ENCODE measurements around the gene KRT83.

DNA sequence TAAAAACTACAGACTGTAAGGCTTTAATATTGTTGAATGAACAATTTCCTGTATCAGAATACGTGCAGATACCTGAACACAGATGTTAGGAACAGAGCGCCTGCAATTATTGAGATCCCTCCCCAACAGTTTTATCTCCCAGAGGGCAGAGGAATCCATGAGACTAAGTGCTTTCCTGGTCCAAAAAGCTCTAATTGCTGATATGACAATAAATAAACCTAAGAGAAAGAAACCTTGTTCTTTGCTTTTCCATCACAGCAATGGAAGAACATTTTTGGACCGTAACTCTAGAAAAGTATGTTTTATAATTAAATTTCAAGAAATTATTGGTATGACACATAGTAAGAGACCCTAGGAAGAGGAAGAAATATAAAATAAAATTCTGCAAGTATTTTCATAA is 13.0 kb upstream of the KRT83 start:
- no peak for TF ChIP-seq EZH2phosphoT487 (IDR thresholded peaks at IDR 0.05)
- TF ChIP-seq, protein P1, sequence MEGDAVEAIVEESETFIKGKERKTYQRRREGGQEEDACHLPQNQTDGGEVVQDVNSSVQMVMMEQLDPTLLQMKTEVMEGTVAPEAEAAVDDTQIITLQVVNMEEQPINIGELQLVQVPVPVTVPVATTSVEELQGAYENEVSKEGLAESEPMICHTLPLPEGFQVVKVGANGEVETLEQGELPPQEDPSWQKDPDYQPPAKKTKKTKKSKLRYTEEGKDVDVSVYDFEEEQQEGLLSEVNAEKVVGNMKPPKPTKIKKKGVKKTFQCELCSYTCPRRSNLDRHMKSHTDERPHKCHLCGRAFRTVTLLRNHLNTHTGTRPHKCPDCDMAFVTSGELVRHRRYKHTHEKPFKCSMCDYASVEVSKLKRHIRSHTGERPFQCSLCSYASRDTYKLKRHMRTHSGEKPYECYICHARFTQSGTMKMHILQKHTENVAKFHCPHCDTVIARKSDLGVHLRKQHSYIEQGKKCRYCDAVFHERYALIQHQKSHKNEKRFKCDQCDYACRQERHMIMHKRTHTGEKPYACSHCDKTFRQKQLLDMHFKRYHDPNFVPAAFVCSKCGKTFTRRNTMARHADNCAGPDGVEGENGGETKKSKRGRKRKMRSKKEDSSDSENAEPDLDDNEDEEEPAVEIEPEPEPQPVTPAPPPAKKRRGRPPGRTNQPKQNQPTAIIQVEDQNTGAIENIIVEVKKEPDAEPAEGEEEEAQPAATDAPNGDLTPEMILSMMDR (IDR thresholded peaks at IDR 0.05) = no peak
